HG03558 (cell line): Measurements from ENCODE around the gene ABO.
"Not testable (repeated sequence)": the region's sequence is repeated elsewhere in the genome, so short reads cannot be mapped to it uniquely, and the experiment has no call there.

Source experiments
- ATAC-seq: cut with Tn5 transposase; IDR thresholded peaks from one replicate; pipeline ENCODE4 v1.9.1; 2021; ENCODE audit warnings: moderate number of reproducible peaks; ENCODE audit not compliant: unreplicated experiment; ENCODE audit errors: extremely low read depth

Gene ABO

GRCh38 chr9:133208171-133208879 lies 66.7 kb downstream of the ABO start:
- not testable (repeated sequence) for ATAC-seq

- ATAC-seq = no peak
Observed at GRCh38 chr9:133207540-133208170, 67.3 kb downstream of the ABO start.

- ATAC-seq = no peak
Observed at GRCh38 chr9:133207021-133207531, 67.9 kb downstream of the ABO start.

- ATAC-seq = no peak
Observed at GRCh38 chr9:133205996-133206931, 68.7 kb downstream of the ABO start.

GRCh38 chr9:133205481-133205887 lies 69.5 kb downstream of the ABO start:
- ATAC-seq = not testable (repeated sequence)
